PC-3 (cell line): Measurements from ENCODE around the gene DISC1. TPM values are rescaled to one million over a fixed set of nuclear protein-coding genes. Genes with fewer than 3 reads are reported as not detected.
A peak's percentile ranks its signal among the peaks of the same experiment; 100 is the strongest.

Experiments
- ATAC-seq: fragments of 200-7000 bp; cut with Tn5 transposase; 2 replicates; pipeline ENCODE4 v1.9.1; 2020; ENCODE audit warnings: mild to moderate bottlenecking, moderate library complexity
- BruUV-seq: library from RNA; stranded (reverse); fragments of 400-500 nt; replicated peaks from 2 replicates; lab custom pipeline; 2021; lab: Mats Ljungman, UMichigan
- CTCF ChIA-PET: fragments of 300-600 bp; sonication (Branson Sonifier 250); formaldehyde crosslinking; loops from one replicate; lab custom pipeline; 2022; ENCODE audit warnings: antibody characterized with exemption; lab: Charles Lee
- POLR2A ChIA-PET: fragments of 300-600 bp; sonication (Branson Sonifier 250); formaldehyde crosslinking; loops from one replicate; lab custom pipeline; 2022; ENCODE audit warnings: antibody characterized with exemption; ENCODE audit not compliant: unreplicated experiment; lab: Charles Lee
- DNase-seq: peaks from one replicate; pipeline ENCODE4 v3.0.0-alpha.2; 2015
- H2AFZ ChIP-seq: fragments of 300-600 bp; sonication (generic); 2 replicates; pipeline ENCODE4 v1.6.0; 2016; ENCODE audit warnings: antibody characterized with exemption, low read length
- H3F3A ChIP-seq: fragments of 300-600 bp; sonication (generic); one replicate; pipeline ENCODE4 v1.6.0; 2017; ENCODE audit warnings: antibody characterized with exemption, low read length, control low read depth, mild to moderate bottlenecking; ENCODE audit not compliant: unreplicated experiment
- H3K27ac ChIP-seq: fragments of 300-600 bp; sonication (generic); 2 replicates; pipeline ENCODE4 v1.5.1; 2016; ENCODE audit warnings: mild to moderate bottlenecking, low read length
- H3K27me3 ChIP-seq: fragments of 300-600 bp; sonication (generic); 2 replicates; pipeline ENCODE4 v1.6.1; 2016; ENCODE audit warnings: low read length, mixed read lengths
- H3K36me3 ChIP-seq: fragments of 300-600 bp; sonication (generic); 2 replicates; pipeline ENCODE4 v1.6.1; 2016; ENCODE audit warnings: low read depth, mixed run types, low read length, mixed read lengths
- H3K4me1 ChIP-seq: fragments of 300-600 bp; sonication (generic); 2 replicates; pipeline ENCODE4 v1.5.1; 2016; ENCODE audit warnings: low read length; ENCODE audit not compliant: insufficient read depth
- H3K4me2 ChIP-seq: fragments of 300-600 bp; sonication (generic); 2 replicates; pipeline ENCODE4 v1.6.0; 2016; ENCODE audit warnings: low read length
- H3K4me3 ChIP-seq: fragments of 300-600 bp; sonication (generic); 2 replicates; pipeline ENCODE4 v1.5.1; 2016; ENCODE audit warnings: mild to moderate bottlenecking, low read length, mixed read lengths
- H3K79me2 ChIP-seq: fragments of 300-600 bp; sonication (generic); 2 replicates; pipeline ENCODE4 v1.6.1; 2017; ENCODE audit warnings: low read length, mixed read lengths
- H3K9ac ChIP-seq: fragments of 300-600 bp; sonication (generic); 2 replicates; pipeline ENCODE4 v1.6.0; 2016; ENCODE audit warnings: mild to moderate bottlenecking, low read length
- H3K9me2 ChIP-seq: fragments of 300-600 bp; sonication (generic); replicated peaks from 2 replicates; pipeline ENCODE4 v1.6.1; 2016; ENCODE audit warnings: mixed run types, low read length, mixed read lengths
- H3K9me3 ChIP-seq: fragments of 300-600 bp; sonication (generic); 2 replicates; pipeline ENCODE4 v1.6.1; 2016; ENCODE audit warnings: low read length, mixed read lengths
- H4K20me1 ChIP-seq: fragments of 300-600 bp; sonication (generic); 2 replicates; pipeline ENCODE4 v1.6.1; 2016; ENCODE audit warnings: low read length, mixed read lengths
- EZH2 ChIP-seq: fragments of 300-600 bp; sonication (generic); IDR thresholded peaks from one replicate; pipeline ENCODE4 v1.6.1; 2017; ENCODE audit warnings: antibody characterized with exemption, mild to moderate bottlenecking, low read length; ENCODE audit not compliant: unreplicated experiment
- EZH2phosphoT487 ChIP-seq: fragments of 300-600 bp; sonication (generic); IDR thresholded peaks from 2 replicates; pipeline ENCODE4 v1.6.1; 2018; ENCODE audit warnings: mild to moderate bottlenecking, antibody characterized with exemption, low read length, borderline replicate concordance
- intact Hi-C: fragments of 100-400 bp; cut with micrococcal nuclease; formaldehyde crosslinking; loops from 2 replicates; pipeline ENCODE4 v1.9.0; 2023
- total RNA-seq: library from RNA; depleted of rRNA; stranded (reverse); fragments of >200 nt; gene quantifications from 2 replicates; pipeline ENCODE4 v1.2.3, GENCODE V29; 2014
- TF ChIP-seq, protein P1 (sequence below): fragments of 300-600 bp; sonication (generic); conservative IDR thresholded peaks from 2 replicates; pipeline ENCODE4 v1.5.1; 2017; ENCODE audit warnings: antibody characterized with exemption, low read depth, mild to moderate bottlenecking, low read length

The DISC1 gene
- total RNA-seq, 1 experiment from 2014 or later: 3.4 TPM

DNA sequence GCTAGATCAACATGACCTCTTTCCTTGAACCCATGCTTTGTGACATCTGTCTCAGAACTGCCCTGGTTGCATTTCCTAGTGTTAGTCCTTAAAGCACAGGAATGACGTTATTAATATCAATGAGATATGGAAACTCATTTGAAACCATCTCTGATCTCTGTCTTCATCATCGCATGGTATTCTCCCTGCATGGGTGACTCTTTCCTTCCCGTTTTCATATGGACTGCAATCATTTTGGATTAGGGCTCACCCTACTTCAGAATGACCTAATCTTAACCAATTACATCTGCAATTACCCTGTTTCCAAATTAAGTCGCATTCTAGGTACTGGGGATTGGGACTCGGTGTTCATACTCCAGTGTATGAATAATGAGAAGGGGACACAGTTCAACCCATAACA lies 41.7 kb upstream of the DISC1 start:
- intact Hi-C loops: loop anchor here (1.0 to 5.0 kb wide), 2 partner anchors 163 to 227 kb away; partner anchors contain the start of gene EGLN1

DNA sequence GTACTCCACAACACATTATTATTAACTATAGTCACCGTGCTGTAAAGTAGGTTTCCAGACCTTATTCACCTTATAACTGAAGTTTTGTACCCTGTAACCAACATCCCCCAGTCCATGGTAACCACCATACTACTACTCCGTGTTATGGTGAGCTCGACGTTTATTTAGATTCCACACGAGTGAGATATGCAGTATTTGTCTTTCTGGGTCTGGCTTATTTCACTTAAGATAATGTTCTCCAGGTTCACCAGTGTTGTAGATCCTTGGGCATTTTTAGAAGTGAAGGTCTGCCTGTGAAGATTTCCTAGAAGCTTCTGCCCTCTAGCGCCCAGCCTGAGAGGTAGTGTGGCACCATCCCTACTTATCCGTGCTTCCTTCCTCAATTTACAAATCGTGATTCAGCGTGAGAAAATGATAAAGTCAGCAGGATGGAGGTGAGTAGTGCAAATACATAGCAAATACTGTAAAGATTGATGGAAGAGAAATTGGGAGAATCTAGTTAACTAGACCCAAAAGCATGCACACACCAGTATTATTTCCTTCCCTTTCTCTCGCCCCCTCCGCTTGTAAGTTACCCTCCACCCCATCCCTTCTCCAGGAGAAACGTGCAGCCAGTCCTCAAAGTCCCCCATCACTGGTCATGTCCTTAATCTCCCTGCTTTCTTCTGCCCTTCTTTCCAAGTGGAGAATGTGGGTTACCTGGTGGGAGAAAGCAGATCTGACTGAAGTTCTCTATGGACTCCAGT lies 36.0 kb upstream of the DISC1 start:
- ATAC-seq (peak; percentile 99), DNase-seq (peak; percentile 81)
- no peak overlapping the region for H3K4me3 ChIP-seq
- H3K9ac ChIP-seq: no peak overlapping the region
- no peaks in the 10 kb centered on the region for H3K9me2 ChIP-seq
- no peak for TF ChIP-seq EZH2
- TF ChIP-seq EZH2phosphoT487: no peak
- TF ChIP-seq, protein P1, sequence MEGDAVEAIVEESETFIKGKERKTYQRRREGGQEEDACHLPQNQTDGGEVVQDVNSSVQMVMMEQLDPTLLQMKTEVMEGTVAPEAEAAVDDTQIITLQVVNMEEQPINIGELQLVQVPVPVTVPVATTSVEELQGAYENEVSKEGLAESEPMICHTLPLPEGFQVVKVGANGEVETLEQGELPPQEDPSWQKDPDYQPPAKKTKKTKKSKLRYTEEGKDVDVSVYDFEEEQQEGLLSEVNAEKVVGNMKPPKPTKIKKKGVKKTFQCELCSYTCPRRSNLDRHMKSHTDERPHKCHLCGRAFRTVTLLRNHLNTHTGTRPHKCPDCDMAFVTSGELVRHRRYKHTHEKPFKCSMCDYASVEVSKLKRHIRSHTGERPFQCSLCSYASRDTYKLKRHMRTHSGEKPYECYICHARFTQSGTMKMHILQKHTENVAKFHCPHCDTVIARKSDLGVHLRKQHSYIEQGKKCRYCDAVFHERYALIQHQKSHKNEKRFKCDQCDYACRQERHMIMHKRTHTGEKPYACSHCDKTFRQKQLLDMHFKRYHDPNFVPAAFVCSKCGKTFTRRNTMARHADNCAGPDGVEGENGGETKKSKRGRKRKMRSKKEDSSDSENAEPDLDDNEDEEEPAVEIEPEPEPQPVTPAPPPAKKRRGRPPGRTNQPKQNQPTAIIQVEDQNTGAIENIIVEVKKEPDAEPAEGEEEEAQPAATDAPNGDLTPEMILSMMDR: peak; percentile 95
- ChIA-PET POLR2A (no interaction called here), CTCF (interaction anchor here (0.5 kb wide), 2 partner anchors 12 to 1242 kb away, joined by 8 to 19 read pairs; no protein-coding TSS in a partner anchor)
- BruUV-seq: no TSS peak
- H3K27me3 ChIP-seq: no peaks in the 10 kb centered on the region
- no peak overlapping the region for H3K4me2 ChIP-seq
- peaks cover 3% of the 10 kb centered on the region; the same call in 1 of the 2 replicates for H3K4me1 ChIP-seq
- no peaks in the 10 kb centered on the region for H3F3A ChIP-seq
- no peaks in the 10 kb centered on the region for H4K20me1 ChIP-seq
- no peaks in the 10 kb centered on the region for H3K9me3 ChIP-seq
- H3K79me2 ChIP-seq: no peaks in the 10 kb centered on the region
- H2AFZ ChIP-seq: no peak overlapping the region
- H3K36me3 ChIP-seq: no peaks in the 10 kb centered on the region
- no peak overlapping the region for H3K27ac ChIP-seq
- intact Hi-C loops: loop anchor here (1.0 kb wide), 4 partner anchors 13 to 233 kb away; no protein-coding TSS in a partner anchor

More for the DNA sequence above, 41.7 kb upstream of the DISC1 start:
- Histone ChIP-seq H3K9me2 (no peaks in the 10 kb centered on the region), H2AFZ (no peak overlapping the region), H3K4me1 (peaks cover 4% of the 10 kb centered on the region), H3K9ac (no peak overlapping the region), H4K20me1 (no peaks in the 10 kb centered on the region), H3K36me3 (no peaks in the 10 kb centered on the region), H3K79me2 (no peaks in the 10 kb centered on the region), H3K27me3 (no peaks in the 10 kb centered on the region), H3K4me3 (no peak overlapping the region), H3K27ac (no peak overlapping the region), H3F3A (no peaks in the 10 kb centered on the region), H3K9me3 (no peaks in the 10 kb centered on the region), H3K4me2 (no peak overlapping the region)
- ChIA-PET CTCF (interaction anchor here (0.6 to 0.7 kb wide), 2 partner anchors 17 to 224 kb away, joined by 3 read pairs; no protein-coding TSS in a partner anchor), POLR2A (no interaction called here)
- DNase-seq: no peak
- BruUV-seq: no TSS peak
- TF ChIP-seq, protein P1: no peak
- no peak for TF ChIP-seq EZH2
- no peak for TF ChIP-seq EZH2phosphoT487
- ATAC-seq: no peak

DNA sequence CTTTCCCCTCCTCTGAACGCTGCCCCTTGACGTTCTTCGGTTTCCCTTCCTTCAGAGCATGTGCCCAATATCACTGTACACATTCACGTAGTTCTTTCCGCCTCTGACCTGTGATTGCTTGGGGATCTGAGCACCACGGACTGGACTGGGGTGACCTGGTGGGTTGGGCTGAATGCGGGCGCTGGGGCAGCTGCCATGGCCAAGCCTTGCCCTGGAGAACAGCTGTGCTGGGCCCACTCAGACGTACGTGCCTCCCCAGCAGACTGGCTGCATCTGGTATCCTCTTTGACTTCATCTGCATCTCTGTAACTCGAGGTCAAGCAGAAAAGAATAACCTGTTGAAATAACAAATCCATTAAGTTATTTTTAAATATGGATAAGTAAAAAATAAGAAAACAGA lies 35.1 kb upstream of the DISC1 start:
- Histone ChIP-seq H3K4me2 (no peak overlapping the region), H3K27me3 (no peaks in the 10 kb centered on the region), H3K9me2 (no peaks in the 10 kb centered on the region), H3K9me3 (no peaks in the 10 kb centered on the region), H2AFZ (no peak overlapping the region), H3F3A (no peaks in the 10 kb centered on the region), H3K9ac (no peak overlapping the region), H4K20me1 (no peaks in the 10 kb centered on the region), H3K4me1 (peaks cover 3% of the 10 kb centered on the region; the same call in 1 of the 2 replicates), H3K27ac (no peak overlapping the region), H3K4me3 (no peak overlapping the region), H3K36me3 (no peaks in the 10 kb centered on the region), H3K79me2 (no peaks in the 10 kb centered on the region)
- ATAC-seq: no peak
- no TSS peak for BruUV-seq
- CTCF ChIA-PET: no interaction called here
- POLR2A ChIA-PET: no interaction called here
- intact Hi-C loops: no loop called here
- no peak for TF ChIP-seq EZH2
- no peak for TF ChIP-seq EZH2phosphoT487
- TF ChIP-seq, protein P1: no peak
- no peak for DNase-seq
